H9 (cell line): ENCODE data around the gene CTR9. TPM values are rescaled to one million over a fixed set of nuclear protein-coding genes. Genes with fewer than 3 reads are reported as not detected.

Experiments
- DNase-seq: peaks from one replicate; pipeline ENCODE4 v3.0.0-alpha.2; 2017
- H2AFZ ChIP-seq: one replicate; pipeline ENCODE4 v1.6.1; 2013; ENCODE audit warnings: mild to moderate bottlenecking, low read length, control low read depth, moderate library complexity
- H2AK5ac ChIP-seq: 2 replicates; pipeline ENCODE4 v1.6.1; 2013; ENCODE audit warnings: low read length, control low read depth, mixed read lengths; ENCODE audit not compliant: insufficient read length
- H2BK120ac ChIP-seq: one replicate; pipeline ENCODE4 v1.6.1; 2013; ENCODE audit warnings: low read depth, mild to moderate bottlenecking, low read length, control low read depth, inconsistent platforms; ENCODE audit not compliant: poor library complexity, severe bottlenecking
- H2BK12ac ChIP-seq: 2 replicates; pipeline ENCODE4 v1.6.1; 2013; ENCODE audit warnings: low read length, control low read depth, mixed read lengths, low read depth; ENCODE audit not compliant: insufficient read length
- H2BK15ac ChIP-seq: 2 replicates; pipeline ENCODE4 v1.6.1; 2013; ENCODE audit warnings: low read depth, low read length, control low read depth
- H2BK20ac ChIP-seq: one replicate; pipeline ENCODE4 v1.6.1; 2013; ENCODE audit warnings: low read depth, mild to moderate bottlenecking, low read length, control low read depth, inconsistent platforms; ENCODE audit not compliant: poor library complexity, severe bottlenecking
- H2BK5ac ChIP-seq: 2 replicates; pipeline ENCODE4 v1.6.1; 2013; ENCODE audit warnings: low read length, control low read depth, mixed read lengths; ENCODE audit not compliant: insufficient read length
- H3K14ac ChIP-seq: 2 replicates; pipeline ENCODE4 v1.6.1; 2013; ENCODE audit warnings: low read length, control low read depth; ENCODE audit not compliant: insufficient read depth
- H3K18ac ChIP-seq: 2 replicates; pipeline ENCODE4 v1.6.1; 2013; ENCODE audit warnings: low read depth, mild to moderate bottlenecking, mixed read lengths, low read length, control low read depth; ENCODE audit not compliant: insufficient read length
- H3K23ac ChIP-seq: 2 replicates; pipeline ENCODE4 v1.6.1; 2013; ENCODE audit warnings: low read length, control low read depth, mixed read lengths, low read depth; ENCODE audit not compliant: insufficient read length
- H3K23me2 ChIP-seq: 2 replicates; pipeline ENCODE4 v1.6.1; 2013; ENCODE audit warnings: low read depth, mild to moderate bottlenecking, mixed read lengths, low read length, control low read depth; ENCODE audit not compliant: insufficient read length, poor library complexity, severe bottlenecking
- H3K27ac ChIP-seq: 2 replicates; pipeline ENCODE4 v1.5.1; 2013; ENCODE audit warnings: low read length, control low read depth, mixed read lengths, low read depth; ENCODE audit not compliant: insufficient read length
- H3K27me3 ChIP-seq: 2 replicates; pipeline ENCODE4 v1.6.1; 2013; ENCODE audit warnings: low read length, control low read depth, inconsistent platforms; ENCODE audit not compliant: insufficient read depth
- H3K4ac ChIP-seq: 2 replicates; pipeline ENCODE4 v1.6.1; 2013; ENCODE audit warnings: low read depth, mild to moderate bottlenecking, control low read depth, inconsistent platforms, low read length, moderate library complexity
- H3K4me1 ChIP-seq: 2 replicates; pipeline ENCODE4 v1.6.1; 2013; ENCODE audit warnings: low read length, control low read depth, inconsistent platforms; ENCODE audit not compliant: insufficient read depth
- H3K4me2 ChIP-seq: 2 replicates; pipeline ENCODE4 v1.6.1; 2013; ENCODE audit warnings: low read length, control low read depth, mixed read lengths; ENCODE audit not compliant: insufficient read length, insufficient read depth
- H3K56ac ChIP-seq: 2 replicates; pipeline ENCODE4 v1.6.1; 2013; ENCODE audit warnings: low read depth, mild to moderate bottlenecking, mixed read lengths, low read length, control low read depth; ENCODE audit not compliant: insufficient read length
- H3K79me1 ChIP-seq: 2 replicates; pipeline ENCODE4 v1.6.1; 2013; ENCODE audit warnings: low read depth, mild to moderate bottlenecking, moderate library complexity, low read length, control low read depth, inconsistent platforms; ENCODE audit not compliant: insufficient read depth, poor library complexity, severe bottlenecking
- H3K79me2 ChIP-seq: 2 replicates; pipeline ENCODE4 v1.6.1; 2013; ENCODE audit warnings: low read length, control low read depth, inconsistent platforms; ENCODE audit not compliant: insufficient read depth
- H3K9ac ChIP-seq: 2 replicates; pipeline ENCODE4 v1.6.1; 2013; ENCODE audit warnings: low read length, control low read depth, mixed read lengths; ENCODE audit not compliant: insufficient read length; ENCODE audit errors: extremely low read depth
- H3K9me3 ChIP-seq: one replicate; pipeline ENCODE4 v1.6.1; 2013; ENCODE audit warnings: low read depth, low read length, inconsistent platforms; ENCODE audit not compliant: control insufficient read depth
- H3T11ph ChIP-seq: one replicate; pipeline ENCODE4 v1.6.1; 2013; ENCODE audit warnings: mild to moderate bottlenecking, low read length, control low read depth, inconsistent platforms
- H4K20me1 ChIP-seq: one replicate; pipeline ENCODE4 v1.6.1; 2013; ENCODE audit not compliant: control insufficient read depth, insufficient read length, insufficient read depth
- H4K5ac ChIP-seq: 2 replicates; pipeline ENCODE4 v1.6.1; 2013; ENCODE audit warnings: low read depth, mild to moderate bottlenecking, mixed read lengths, low read length, control low read depth; ENCODE audit not compliant: insufficient read length
- H4K8ac ChIP-seq: replicated peaks from 2 replicates; pipeline ENCODE4 v1.6.1; 2013; ENCODE audit warnings: low read length, control low read depth, mixed read lengths, low read depth; ENCODE audit not compliant: insufficient read length
- H4K91ac ChIP-seq: 2 replicates; pipeline ENCODE4 v1.6.1; 2013; ENCODE audit warnings: low read depth, mild to moderate bottlenecking, moderate library complexity, mixed read lengths, low read length, control low read depth; ENCODE audit not compliant: insufficient read length
- H3K27ac Mint-ChIP-seq, 3 experiments: 2 replicates in 2 of 3; 3 replicates in 1 of 3; pipeline ENCODE4 v1.8.0; 2020 to 2021; ENCODE audit warnings: mixed read lengths in 3 of 3, mild to moderate bottlenecking in 1 of 3, moderate library complexity in 1 of 3
- H3K27me3 Mint-ChIP-seq: 2 replicates; pipeline ENCODE4 v1.8.0; 2021; ENCODE audit warnings: low read depth, mild to moderate bottlenecking, moderate library complexity, mixed read lengths
- H3K36me3 Mint-ChIP-seq, 3 experiments: 2 replicates in 2 of 3; 3 replicates in 1 of 3; pipeline ENCODE4 v1.8.0; 2020 to 2021; ENCODE audit warnings: low read depth in 3 of 3, mixed read lengths in 3 of 3; ENCODE audit not compliant: insufficient read depth in 1 of 3
- H3K4me1 Mint-ChIP-seq, 2 experiments: 2 replicates each; pipeline ENCODE4 v1.8.0; 2020; ENCODE audit warnings: mixed read lengths in 2 of 2
- H3K4me3 Mint-ChIP-seq, 2 experiments: 2 replicates in 1 of 2; 3 replicates in 1 of 2; pipeline ENCODE4 v1.8.0; 2020 to 2021; ENCODE audit warnings: mild to moderate bottlenecking in 2 of 2, mixed read lengths in 2 of 2, moderate library complexity in 1 of 2
- H3K9me3 Mint-ChIP-seq, 2 experiments: 2 replicates in 1 of 2; 3 replicates in 1 of 2; pipeline ENCODE4 v1.8.0; 2020; ENCODE audit warnings: mild to moderate bottlenecking in 2 of 2, mixed read lengths in 2 of 2, moderate library complexity in 1 of 2
- CTCF ChIP-seq: fragments of 200-600 bp; sonication (generic); conservative IDR thresholded peaks from 3 replicates; pipeline ENCODE4 v1.8.0; 2021; ENCODE audit warnings: antibody characterized with exemption, mild to moderate bottlenecking
- WGBS: extraction: QIAGEN DNeasy Blood & Tissue Kit; methylation state at CpG from one replicate; pipeline ENCODE4 v1.1.7; 2013; ENCODE audit warnings: missing lambda C conversion rate, low lambda C conversion rate, mixed read lengths; ENCODE audit not compliant: insufficient read length; ENCODE audit errors: extremely low coverage; 5-methylcytosine and 5-hydroxymethylcytosine counted together
- total RNA-seq: library from RNA; stranded (reverse); gene quantifications from 2 replicates; pipeline ENCODE4 v1.2.1, GENCODE V29; 2021

CTR9 gene
- total RNA-seq, 1 experiment from 2014 or later, result 37.5 TPM

DNA sequence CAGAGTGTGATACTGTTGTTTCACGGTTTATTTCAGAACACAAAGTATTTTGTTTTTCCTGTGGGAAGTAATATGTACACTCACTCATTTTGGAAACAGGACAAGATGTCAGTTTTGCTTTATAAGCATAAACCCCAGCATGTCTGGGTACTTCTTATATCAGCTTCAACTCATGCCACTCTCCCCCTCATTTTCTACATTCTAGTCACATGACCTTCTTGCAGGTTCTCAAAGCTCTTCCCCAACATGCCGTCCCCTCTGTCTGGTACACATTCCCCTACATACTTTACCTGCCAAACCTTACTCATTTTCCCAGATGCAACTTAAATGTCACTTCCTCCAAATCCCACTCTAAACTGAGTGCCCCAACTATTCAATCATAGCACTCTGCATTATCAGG, 1.6 kb upstream of the CTR9 start:
- Histone ChIP-seq H2BK120ac (no peak overlapping the region), H4K20me1 (no peaks in the 10 kb centered on the region), H3K4me1 (no peaks in the 10 kb centered on the region), H3K9ac (no peak overlapping the region), H2BK20ac (no peak overlapping the region), H3K23me2 (peaks cover 5% of the 10 kb centered on the region), H2AK5ac (no peak overlapping the region), H3K14ac (no peak overlapping the region), H4K8ac (no peak overlapping the region), H3K27me3 (no peaks in the 10 kb centered on the region), H3K56ac (no peak overlapping the region), H3K18ac (no peak overlapping the region), H3K79me1 (no peaks in the 10 kb centered on the region), H2BK12ac (no peak overlapping the region), H3K4ac (no peak overlapping the region), H4K5ac (no peak overlapping the region), H2BK5ac (no peak overlapping the region), H3K79me2 (no peaks in the 10 kb centered on the region; the same call in 1 of the 2 replicates), H4K91ac (no peak overlapping the region), H3K27ac (no peak overlapping the region), H3K9me3 (no peaks in the 10 kb centered on the region), H2BK15ac (no peak overlapping the region), H3K23ac (no peak overlapping the region), H2AFZ (no peak overlapping the region), H3T11ph (no peak overlapping the region), H3K4me2 (no peak overlapping the region)
- Mint-ChIP-seq H3K27me3 (no peaks in the 10 kb centered on the region), H3K27ac (no peak overlapping the region; a peak in 1 of 7 replicates), H3K36me3 (peaks cover 0 to 7% (median 4%) of the 10 kb centered on the region in 3 experiments; a peak in 3 of 7 replicates), H3K4me1 (peaks cover 8 to 10% of the 10 kb centered on the region in 2 experiments), H3K4me3 (peak overlapping the region in 1 of 2 experiments; percentile 17; a peak in 3 of 5 replicates), H3K9me3 (no peaks in the 10 kb centered on the region)
- WGBS, result no CpG with 5 or more reads among the region's 2 CpGs
- DNase-seq, result no peak
- no peak for TF ChIP-seq CTCF
